HepG2 (cell line): ENCODE results near the gene LRRC28.

Experiments used
- POLR2AphosphoS5 ChIP-seq: IDR thresholded peaks from 2 replicates; pipeline ENCODE4 v1.6.1; 2012; ENCODE audit warnings: low read depth, low read length
- TF ChIP-seq, protein P1 (sequence below): IDR thresholded peaks from 2 replicates; pipeline ENCODE4 v1.6.1; 2012; ENCODE audit warnings: low read length, improper control_type of control experiment
- TF ChIP-seq, protein P2 (sequence below): sonication (generic); formaldehyde crosslinking; IDR thresholded peaks from 2 replicates; pipeline ENCODE4 v1.4.0; 2020; ENCODE audit warnings: mild to moderate bottlenecking, missing genetic modification reagents, borderline replicate concordance
- TF ChIP-seq, protein P3 (sequence below): sonication (generic); formaldehyde crosslinking; IDR thresholded peaks from 2 replicates; pipeline ENCODE4 v1.4.0; 2020; ENCODE audit warnings: mild to moderate bottlenecking, missing genetic modification reagents, borderline replicate concordance
- TF ChIP-seq, protein P4 (sequence below): sonication (generic); formaldehyde crosslinking; IDR thresholded peaks from 2 replicates; pipeline ENCODE4 v1.5.0; 2020; ENCODE audit warnings: mild to moderate bottlenecking, missing genetic modification reagents, moderate library complexity
- TF ChIP-seq, protein P5 (sequence below), 2 experiments: sonication (generic) in 1 of 2; formaldehyde crosslinking in 1 of 2; IDR thresholded peaks; 2 replicates each; pipeline versions ENCODE4 v1.5.1 to v1.6.1; 2011 to 2020; ENCODE audit warnings: borderline replicate concordance in 1 of 2, low read depth in 1 of 2, low read length in 1 of 2, mild to moderate bottlenecking in 1 of 2, missing genetic modification reagents in 1 of 2, moderate library complexity in 1 of 2

DNA sequence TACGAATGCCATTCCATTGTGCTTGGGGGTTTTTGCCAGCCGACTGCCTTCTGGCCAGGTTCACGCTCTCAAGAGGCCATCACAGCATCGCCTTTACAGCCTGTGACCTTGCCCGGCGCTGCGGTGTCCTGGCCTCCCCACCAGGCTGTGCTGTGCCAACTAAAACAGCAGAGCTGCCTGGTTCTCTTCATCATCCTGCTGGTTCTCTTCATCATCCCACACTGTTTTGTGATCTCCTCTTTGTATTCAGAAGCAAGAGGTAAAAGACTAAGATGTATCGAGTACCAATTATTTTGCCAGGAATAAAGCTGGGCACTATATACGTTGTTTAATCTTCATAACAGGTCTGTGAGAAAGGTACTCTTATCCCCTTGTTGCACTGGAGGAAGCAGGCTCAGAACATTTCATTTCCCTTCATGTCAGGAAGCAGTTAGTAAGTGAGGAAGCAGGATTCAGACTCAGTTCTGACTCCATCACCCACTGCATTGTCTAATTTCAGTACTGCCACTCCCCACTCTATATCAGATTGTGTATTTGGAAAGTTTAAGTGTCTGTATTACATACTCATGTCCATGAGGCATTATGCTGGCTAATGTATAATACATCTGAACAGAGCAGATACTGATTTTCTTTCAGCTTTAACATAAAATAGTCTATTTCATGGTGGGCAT is 92.7 kb downstream of the LRRC28 start:
- TF ChIP-seq, protein P1, sequence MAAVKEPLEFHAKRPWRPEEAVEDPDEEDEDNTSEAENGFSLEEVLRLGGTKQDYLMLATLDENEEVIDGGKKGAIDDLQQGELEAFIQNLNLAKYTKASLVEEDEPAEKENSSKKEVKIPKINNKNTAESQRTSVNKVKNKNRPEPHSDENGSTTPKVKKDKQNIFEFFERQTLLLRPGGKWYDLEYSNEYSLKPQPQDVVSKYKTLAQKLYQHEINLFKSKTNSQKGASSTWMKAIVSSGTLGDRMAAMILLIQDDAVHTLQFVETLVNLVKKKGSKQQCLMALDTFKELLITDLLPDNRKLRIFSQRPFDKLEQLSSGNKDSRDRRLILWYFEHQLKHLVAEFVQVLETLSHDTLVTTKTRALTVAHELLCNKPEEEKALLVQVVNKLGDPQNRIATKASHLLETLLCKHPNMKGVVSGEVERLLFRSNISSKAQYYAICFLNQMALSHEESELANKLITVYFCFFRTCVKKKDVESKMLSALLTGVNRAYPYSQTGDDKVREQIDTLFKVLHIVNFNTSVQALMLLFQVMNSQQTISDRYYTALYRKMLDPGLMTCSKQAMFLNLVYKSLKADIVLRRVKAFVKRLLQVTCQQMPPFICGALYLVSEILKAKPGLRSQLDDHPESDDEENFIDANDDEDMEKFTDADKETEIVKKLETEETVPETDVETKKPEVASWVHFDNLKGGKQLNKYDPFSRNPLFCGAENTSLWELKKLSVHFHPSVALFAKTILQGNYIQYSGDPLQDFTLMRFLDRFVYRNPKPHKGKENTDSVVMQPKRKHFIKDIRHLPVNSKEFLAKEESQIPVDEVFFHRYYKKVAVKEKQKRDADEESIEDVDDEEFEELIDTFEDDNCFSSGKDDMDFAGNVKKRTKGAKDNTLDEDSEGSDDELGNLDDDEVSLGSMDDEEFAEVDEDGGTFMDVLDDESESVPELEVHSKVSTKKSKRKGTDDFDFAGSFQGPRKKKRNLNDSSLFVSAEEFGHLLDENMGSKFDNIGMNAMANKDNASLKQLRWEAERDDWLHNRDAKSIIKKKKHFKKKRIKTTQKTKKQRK = no peak
- TF ChIP-seq, protein P2, sequence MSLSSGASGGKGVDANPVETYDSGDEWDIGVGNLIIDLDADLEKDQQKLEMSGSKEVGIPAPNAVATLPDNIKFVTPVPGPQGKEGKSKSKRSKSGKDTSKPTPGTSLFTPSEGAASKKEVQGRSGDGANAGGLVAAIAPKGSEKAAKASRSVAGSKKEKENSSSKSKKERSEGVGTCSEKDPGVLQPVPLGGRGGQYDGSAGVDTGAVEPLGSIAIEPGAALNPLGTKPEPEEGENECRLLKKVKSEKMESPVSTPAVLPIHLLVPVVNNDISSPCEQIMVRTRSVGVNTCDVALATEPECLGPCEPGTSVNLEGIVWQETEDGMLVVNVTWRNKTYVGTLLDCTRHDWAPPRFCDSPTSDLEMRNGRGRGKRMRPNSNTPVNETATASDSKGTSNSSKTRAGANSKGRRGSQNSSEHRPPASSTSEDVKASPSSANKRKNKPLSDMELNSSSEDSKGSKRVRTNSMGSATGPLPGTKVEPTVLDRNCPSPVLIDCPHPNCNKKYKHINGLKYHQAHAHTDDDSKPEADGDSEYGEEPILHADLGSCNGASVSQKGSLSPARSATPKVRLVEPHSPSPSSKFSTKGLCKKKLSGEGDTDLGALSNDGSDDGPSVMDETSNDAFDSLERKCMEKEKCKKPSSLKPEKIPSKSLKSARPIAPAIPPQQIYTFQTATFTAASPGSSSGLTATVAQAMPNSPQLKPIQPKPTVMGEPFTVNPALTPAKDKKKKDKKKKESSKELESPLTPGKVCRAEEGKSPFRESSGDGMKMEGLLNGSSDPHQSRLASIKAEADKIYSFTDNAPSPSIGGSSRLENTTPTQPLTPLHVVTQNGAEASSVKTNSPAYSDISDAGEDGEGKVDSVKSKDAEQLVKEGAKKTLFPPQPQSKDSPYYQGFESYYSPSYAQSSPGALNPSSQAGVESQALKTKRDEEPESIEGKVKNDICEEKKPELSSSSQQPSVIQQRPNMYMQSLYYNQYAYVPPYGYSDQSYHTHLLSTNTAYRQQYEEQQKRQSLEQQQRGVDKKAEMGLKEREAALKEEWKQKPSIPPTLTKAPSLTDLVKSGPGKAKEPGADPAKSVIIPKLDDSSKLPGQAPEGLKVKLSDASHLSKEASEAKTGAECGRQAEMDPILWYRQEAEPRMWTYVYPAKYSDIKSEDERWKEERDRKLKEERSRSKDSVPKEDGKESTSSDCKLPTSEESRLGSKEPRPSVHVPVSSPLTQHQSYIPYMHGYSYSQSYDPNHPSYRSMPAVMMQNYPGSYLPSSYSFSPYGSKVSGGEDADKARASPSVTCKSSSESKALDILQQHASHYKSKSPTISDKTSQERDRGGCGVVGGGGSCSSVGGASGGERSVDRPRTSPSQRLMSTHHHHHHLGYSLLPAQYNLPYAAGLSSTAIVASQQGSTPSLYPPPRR (CRISPR knock-in tag) = no peak
- TF ChIP-seq POLR2AphosphoS5 = no peak
- TF ChIP-seq, protein P3, sequence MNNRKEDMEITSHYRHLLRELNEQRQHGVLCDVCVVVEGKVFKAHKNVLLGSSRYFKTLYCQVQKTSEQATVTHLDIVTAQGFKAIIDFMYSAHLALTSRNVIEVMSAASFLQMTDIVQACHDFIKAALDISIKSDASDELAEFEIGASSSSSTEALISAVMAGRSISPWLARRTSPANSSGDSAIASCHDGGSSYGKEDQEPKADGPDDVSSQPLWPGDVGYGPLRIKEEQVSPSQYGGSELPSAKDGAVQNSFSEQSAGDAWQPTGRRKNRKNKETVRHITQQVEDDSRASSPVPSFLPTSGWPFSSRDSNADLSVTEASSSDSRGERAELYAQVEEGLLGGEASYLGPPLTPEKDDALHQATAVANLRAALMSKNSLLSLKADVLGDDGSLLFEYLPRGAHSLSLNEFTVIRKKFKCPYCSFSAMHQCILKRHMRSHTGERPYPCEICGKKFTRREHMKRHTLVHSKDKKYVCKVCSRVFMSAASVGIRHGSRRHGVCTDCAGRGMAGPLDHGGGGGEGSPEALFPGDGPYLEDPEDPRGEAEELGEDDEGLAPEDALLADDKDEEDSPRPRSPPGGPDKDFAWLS (CRISPR knock-in tag) = no peak
- TF ChIP-seq, protein P4, sequence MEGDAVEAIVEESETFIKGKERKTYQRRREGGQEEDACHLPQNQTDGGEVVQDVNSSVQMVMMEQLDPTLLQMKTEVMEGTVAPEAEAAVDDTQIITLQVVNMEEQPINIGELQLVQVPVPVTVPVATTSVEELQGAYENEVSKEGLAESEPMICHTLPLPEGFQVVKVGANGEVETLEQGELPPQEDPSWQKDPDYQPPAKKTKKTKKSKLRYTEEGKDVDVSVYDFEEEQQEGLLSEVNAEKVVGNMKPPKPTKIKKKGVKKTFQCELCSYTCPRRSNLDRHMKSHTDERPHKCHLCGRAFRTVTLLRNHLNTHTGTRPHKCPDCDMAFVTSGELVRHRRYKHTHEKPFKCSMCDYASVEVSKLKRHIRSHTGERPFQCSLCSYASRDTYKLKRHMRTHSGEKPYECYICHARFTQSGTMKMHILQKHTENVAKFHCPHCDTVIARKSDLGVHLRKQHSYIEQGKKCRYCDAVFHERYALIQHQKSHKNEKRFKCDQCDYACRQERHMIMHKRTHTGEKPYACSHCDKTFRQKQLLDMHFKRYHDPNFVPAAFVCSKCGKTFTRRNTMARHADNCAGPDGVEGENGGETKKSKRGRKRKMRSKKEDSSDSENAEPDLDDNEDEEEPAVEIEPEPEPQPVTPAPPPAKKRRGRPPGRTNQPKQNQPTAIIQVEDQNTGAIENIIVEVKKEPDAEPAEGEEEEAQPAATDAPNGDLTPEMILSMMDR = peak; percentile 61
- TF ChIP-seq, protein P5, sequence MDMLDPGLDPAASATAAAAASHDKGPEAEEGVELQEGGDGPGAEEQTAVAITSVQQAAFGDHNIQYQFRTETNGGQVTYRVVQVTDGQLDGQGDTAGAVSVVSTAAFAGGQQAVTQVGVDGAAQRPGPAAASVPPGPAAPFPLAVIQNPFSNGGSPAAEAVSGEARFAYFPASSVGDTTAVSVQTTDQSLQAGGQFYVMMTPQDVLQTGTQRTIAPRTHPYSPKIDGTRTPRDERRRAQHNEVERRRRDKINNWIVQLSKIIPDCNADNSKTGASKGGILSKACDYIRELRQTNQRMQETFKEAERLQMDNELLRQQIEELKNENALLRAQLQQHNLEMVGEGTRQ (IDR thresholded peaks at IDR 0.05; ENCODE audit: low read depth, low read length) = no peak
- TF ChIP-seq, protein P5 (CRISPR knock-in tag; IDR thresholded peaks at IDR 0.05; ENCODE audit: borderline replicate concordance) = no peak
